Endometrium (tissue), 2 donors: Measurements from ENCODE around the gene IFNL2.
"Not testable (repeated sequence)": the region's sequence is repeated elsewhere in the genome, so short reads cannot be mapped to it uniquely, and the experiment has no call there.

Experiments
- FAIRE-seq: peaks from 2 replicates; lab custom pipeline; 2012; peaks lifted over from hg19 to GRCh38; lab: Jason Lieb, UNC
- donor health status: control.
- donor health status: control.

The IFNL2 gene

GRCh38 chr19:39253374-39254149 is 14.6 kb upstream of the IFNL2 start:
- FAIRE-seq: no peak

- no peak for FAIRE-seq
Observed at GRCh38 chr19:39254531-39255345, 13.5 kb upstream of the IFNL2 start.

- no peak for FAIRE-seq
Observed at GRCh38 chr19:39257227-39257626, 11.0 kb upstream of the IFNL2 start.

- FAIRE-seq: no peak
Observed at GRCh38 chr19:39261704-39262103, 6.5 kb upstream of the IFNL2 start.

GRCh38 chr19:39262496-39262895 is 5.7 kb upstream of the IFNL2 start:
- FAIRE-seq: no peak

- no peak for FAIRE-seq
Observed at GRCh38 chr19:39263912-39264305, 4.3 kb upstream of the IFNL2 start.

- FAIRE-seq: no peak
Observed at GRCh38 chr19:39264306-39265290, 3.6 kb upstream of the IFNL2 start.

GRCh38 chr19:39265321-39265916 is 2.8 kb upstream of the IFNL2 start:
- FAIRE-seq: no peak

GRCh38 chr19:39268531-39269223 is 481 bp downstream of the IFNL2 start:
- not testable (repeated sequence) for FAIRE-seq

GRCh38 chr19:39269369-39269768 is 1.2 kb downstream of the IFNL2 start:
- FAIRE-seq: not testable (repeated sequence)

GRCh38 chr19:39270036-39270871 is 2.1 kb downstream of the IFNL2 start:
- no peak for FAIRE-seq

GRCh38 chr19:39273859-39274258 is 5.7 kb downstream of the IFNL2 start:
- FAIRE-seq: not testable (repeated sequence)

GRCh38 chr19:39275578-39275977 is 7.4 kb downstream of the IFNL2 start:
- no peak for FAIRE-seq

GRCh38 chr19:39276740-39277139 is 8.5 kb downstream of the IFNL2 start:
- no peak for FAIRE-seq

GRCh38 chr19:39277598-39277997 is 9.4 kb downstream of the IFNL2 start:
- no peak for FAIRE-seq

GRCh38 chr19:39282021-39282420 is 13.8 kb downstream of the IFNL2 start:
- no peak for FAIRE-seq

- FAIRE-seq: no peak
Observed at GRCh38 chr19:39284032-39284431, 15.8 kb downstream of the IFNL2 start.

- no peak for FAIRE-seq
Observed at GRCh38 chr19:39293394-39293793, 25.2 kb downstream of the IFNL2 start.

- no peak for FAIRE-seq
Observed at GRCh38 chr19:39296055-39296645, 28.0 kb downstream of the IFNL2 start, which contains the start of gene IFNL1. IFNL1 (plus strand) TSS chr19:39296407; CDS start chr19:39296422, 15 bp downstream.

GRCh38 chr19:39296906-39297305 is 28.7 kb downstream of the IFNL2 start:
- FAIRE-seq: no peak
